OCI-LY7 (cell line): ENCODE results near the gene PSD4.

Source experiments
- EZH2phosphoT487 ChIP-seq: fragments of 200-600 bp; sonication (generic); IDR thresholded peaks from 2 replicates; pipeline ENCODE4 v1.6.1; 2018; ENCODE audit warnings: low read depth, borderline replicate concordance, mild to moderate bottlenecking, mixed run types, antibody characterized with exemption, low read length, moderate library complexity, mixed read lengths
- TF ChIP-seq, protein P1 (sequence below): fragments of 200-600 bp; sonication (generic); conservative IDR thresholded peaks from 2 replicates; pipeline ENCODE4 v1.5.1; 2014; ENCODE audit warnings: mild to moderate bottlenecking, antibody characterized with exemption, low read length, moderate library complexity, mixed read lengths

DNA sequence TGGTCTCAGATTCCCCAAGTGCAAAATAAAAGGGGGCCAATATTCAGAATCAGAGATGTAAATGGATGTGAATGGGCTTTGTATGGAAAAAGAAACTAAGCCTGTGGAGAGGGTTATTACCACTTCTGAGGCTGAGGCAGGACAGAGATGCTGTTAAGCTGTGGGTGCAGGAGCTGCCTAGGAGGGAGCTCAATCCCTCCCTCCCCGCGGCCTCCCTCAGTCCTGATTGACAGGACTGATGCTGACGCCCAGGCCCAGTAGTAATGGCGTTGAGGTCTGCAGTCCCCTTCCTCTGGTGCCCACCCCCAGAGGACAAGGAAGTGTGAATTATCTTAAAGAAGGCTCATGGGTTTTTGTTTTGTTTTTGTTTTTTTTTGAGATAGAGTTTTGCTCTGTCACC lies 40.4 kb downstream of the PSD4 start:
- TF ChIP-seq, protein P1, sequence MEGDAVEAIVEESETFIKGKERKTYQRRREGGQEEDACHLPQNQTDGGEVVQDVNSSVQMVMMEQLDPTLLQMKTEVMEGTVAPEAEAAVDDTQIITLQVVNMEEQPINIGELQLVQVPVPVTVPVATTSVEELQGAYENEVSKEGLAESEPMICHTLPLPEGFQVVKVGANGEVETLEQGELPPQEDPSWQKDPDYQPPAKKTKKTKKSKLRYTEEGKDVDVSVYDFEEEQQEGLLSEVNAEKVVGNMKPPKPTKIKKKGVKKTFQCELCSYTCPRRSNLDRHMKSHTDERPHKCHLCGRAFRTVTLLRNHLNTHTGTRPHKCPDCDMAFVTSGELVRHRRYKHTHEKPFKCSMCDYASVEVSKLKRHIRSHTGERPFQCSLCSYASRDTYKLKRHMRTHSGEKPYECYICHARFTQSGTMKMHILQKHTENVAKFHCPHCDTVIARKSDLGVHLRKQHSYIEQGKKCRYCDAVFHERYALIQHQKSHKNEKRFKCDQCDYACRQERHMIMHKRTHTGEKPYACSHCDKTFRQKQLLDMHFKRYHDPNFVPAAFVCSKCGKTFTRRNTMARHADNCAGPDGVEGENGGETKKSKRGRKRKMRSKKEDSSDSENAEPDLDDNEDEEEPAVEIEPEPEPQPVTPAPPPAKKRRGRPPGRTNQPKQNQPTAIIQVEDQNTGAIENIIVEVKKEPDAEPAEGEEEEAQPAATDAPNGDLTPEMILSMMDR: no peak
- no peak for TF ChIP-seq EZH2phosphoT487
